ENCODE data around the gene BTG3. TPM values are rescaled to one million over a fixed set of nuclear protein-coding genes. Genes with fewer than 3 reads are reported as not detected.
A peak's percentile ranks its signal among the peaks of the same experiment; 100 is the strongest.

Gene BTG3
- total RNA-seq, 2 donors from 2014 or later = 27.9 to 29.4 TPM

- no peaks in the 10 kb centered on the region for H3K9me3 ChIP-seq
- no peaks in the 10 kb centered on the region for H3K27me3 ChIP-seq
- DNase-seq (ENCODE audit: low spot score) = no peak
- H3K4me3 ChIP-seq = no peak overlapping the region
- H3K4me1 ChIP-seq = peaks cover 2 to 6% of the 10 kb centered on the region in 2 donors
- no peak overlapping the region for H3K27ac ChIP-seq
- no peak for TF ChIP-seq CTCF (IDR thresholded peaks at IDR 0.05)
- H3K36me3 ChIP-seq = no peaks in the 10 kb centered on the region
Measured at GRCh38 chr21:17616831-17617230, 4.1 kb upstream of the BTG3 start.

DNA sequence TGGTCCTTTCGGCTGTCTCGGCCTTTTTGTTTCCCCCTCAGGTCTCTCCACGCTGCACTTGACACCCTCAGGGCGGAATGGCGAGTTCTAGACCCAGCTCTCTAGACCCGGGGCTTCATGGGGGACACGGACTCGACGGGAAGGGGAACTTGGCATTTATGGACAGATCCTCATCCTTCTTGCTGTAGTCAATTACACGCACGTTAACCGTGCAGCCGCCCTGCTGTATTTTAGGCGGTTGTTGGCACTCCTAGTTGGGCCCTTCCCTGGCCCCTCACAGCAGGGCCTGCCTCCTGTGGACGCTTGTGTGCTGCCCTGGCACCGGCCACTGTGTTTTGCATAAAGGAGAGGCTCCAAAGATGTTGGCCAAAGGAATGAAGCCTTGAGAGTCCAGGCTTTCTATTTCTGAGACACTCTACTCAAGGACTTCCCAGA, 558 bp upstream of the BTG3 start:
- peaks cover 2 to 6% of the 10 kb centered on the region in 2 donors for H3K4me1 ChIP-seq
- no peaks in the 10 kb centered on the region for H3K27me3 ChIP-seq
- peak overlapping the region; percentile 88 to 92 for H3K27ac ChIP-seq
- peak; percentile 70 for DNase-seq (ENCODE audit: low spot score)
- no peaks in the 10 kb centered on the region for H3K36me3 ChIP-seq
- peak overlapping the region; percentile 75 to 97 for H3K4me3 ChIP-seq
- H3K9me3 ChIP-seq = no peaks in the 10 kb centered on the region
- no peak for TF ChIP-seq CTCF (IDR thresholded peaks at IDR 0.05)

GRCh38 chr21:17612023-17612564, 607 bp downstream of the BTG3 start:
- H3K4me3 ChIP-seq = peak overlapping the region; percentile 75 to 97
- no peaks in the 10 kb centered on the region for H3K27me3 ChIP-seq
- H3K9me3 ChIP-seq = no peaks in the 10 kb centered on the region
- no peaks in the 10 kb centered on the region for H3K36me3 ChIP-seq
- DNase-seq (ENCODE audit: low spot score) = peak; percentile 62
- no peak for TF ChIP-seq CTCF (IDR thresholded peaks at IDR 0.05)
- peak overlapping the region; percentile 88 to 92 for H3K27ac ChIP-seq
- peaks cover 2 to 6% of the 10 kb centered on the region in 2 donors for H3K4me1 ChIP-seq

- Histone ChIP-seq H3K4me1 (peaks cover 2 to 6% of the 10 kb centered on the region in 2 donors), H3K27me3 (no peaks in the 10 kb centered on the region), H3K9me3 (no peaks in the 10 kb centered on the region), H3K4me3 (peak overlapping the region; percentile 75 to 97), H3K27ac (peak overlapping the region; percentile 88 to 92), H3K36me3 (no peaks in the 10 kb centered on the region)
- TF ChIP-seq CTCF (IDR thresholded peaks at IDR 0.05) = no peak
- DNase-seq (ENCODE audit: low spot score) = peak; percentile 94
Measured at GRCh38 chr21:17611414-17612022, 1.2 kb downstream of the BTG3 start.

GRCh38 chr21:17610911-17611310, 1.8 kb downstream of the BTG3 start:
- peak overlapping the region; percentile 88 to 92 for H3K27ac ChIP-seq

More at GRCh38 chr21:17610911-17611310, 1.8 kb downstream of the BTG3 start:
- Histone ChIP-seq H3K27me3 (no peaks in the 10 kb centered on the region), H3K4me1 (peaks cover 2 to 6% of the 10 kb centered on the region in 2 donors), H3K9me3 (no peaks in the 10 kb centered on the region), H3K36me3 (no peaks in the 10 kb centered on the region), H3K4me3 (peak overlapping the region; percentile 75 to 97)
- TF ChIP-seq CTCF (IDR thresholded peaks at IDR 0.05) = no peak
- DNase-seq (ENCODE audit: low spot score) = no peak
